Stimulated activated naive CD4-positive, alpha-beta T cell (primary cell): ENCODE measurements around the gene IFNLR1.
"Not testable (repeated sequence)": the region's sequence is repeated elsewhere in the genome, so short reads cannot be mapped to it uniquely, and the experiment has no call there.

Experiments used
- DNase-seq, 6 experiments: peaks; one replicate each; lab custom pipeline; 2025; lab: John Stamatoyannopoulos, UW

Gene IFNLR1

GRCh38 chr1:24186993-24187790, at the start of gene IFNLR1:
Gene IFNLR1, minus strand, starts transcription at chr1:24187289. Its CDS starts 41 bp downstream, at chr1:24187248.
- peak; percentile 25 to 66 (median 48) for DNase-seq

- DNase-seq: no peak
Observed at GRCh38 chr1:24235921-24236788, 49.1 kb upstream of the IFNLR1 start.

DNA sequence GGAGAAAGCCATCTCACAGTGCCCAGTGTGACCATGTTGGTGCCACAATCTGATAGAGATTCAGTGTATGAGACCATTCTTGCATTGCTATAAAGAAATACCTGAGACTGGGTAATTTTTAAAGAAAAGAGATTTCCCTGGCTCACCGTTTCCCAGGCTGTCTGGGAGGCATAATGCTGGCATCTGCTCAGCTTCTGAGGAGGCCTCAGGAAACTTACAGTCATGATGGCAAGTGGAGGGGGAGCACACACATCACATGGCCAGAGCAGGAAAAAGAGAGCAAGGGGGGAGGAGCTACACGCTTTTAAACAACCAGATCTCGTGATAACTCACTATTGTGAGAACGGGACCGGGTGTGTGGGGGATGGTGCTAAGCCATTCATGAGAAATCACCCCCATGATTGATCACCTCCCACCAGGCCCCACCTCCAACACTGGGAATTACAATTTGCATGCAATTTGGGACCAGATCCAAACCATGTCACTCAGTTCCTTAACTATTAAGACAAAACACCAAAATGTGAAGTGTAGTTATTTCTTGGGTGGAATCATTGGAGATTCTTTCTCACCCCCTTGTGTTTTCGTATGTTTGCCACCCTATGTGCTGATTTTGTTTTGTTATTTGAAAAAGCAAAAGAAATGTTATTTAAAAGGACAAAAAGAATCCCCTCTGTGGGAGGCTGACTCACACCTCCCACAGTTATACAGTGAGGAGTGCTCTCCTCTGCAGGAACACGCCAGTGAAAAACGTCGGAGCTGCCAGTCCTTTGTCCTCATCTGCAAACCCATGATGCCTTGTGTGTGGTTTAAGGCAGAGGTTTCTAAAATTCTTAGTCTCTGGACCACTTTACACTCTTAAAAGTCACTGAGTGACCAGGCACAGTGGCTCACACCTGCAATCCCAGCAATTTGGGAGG, 46.9 kb upstream of the IFNLR1 start:
- DNase-seq: no peak

DNA sequence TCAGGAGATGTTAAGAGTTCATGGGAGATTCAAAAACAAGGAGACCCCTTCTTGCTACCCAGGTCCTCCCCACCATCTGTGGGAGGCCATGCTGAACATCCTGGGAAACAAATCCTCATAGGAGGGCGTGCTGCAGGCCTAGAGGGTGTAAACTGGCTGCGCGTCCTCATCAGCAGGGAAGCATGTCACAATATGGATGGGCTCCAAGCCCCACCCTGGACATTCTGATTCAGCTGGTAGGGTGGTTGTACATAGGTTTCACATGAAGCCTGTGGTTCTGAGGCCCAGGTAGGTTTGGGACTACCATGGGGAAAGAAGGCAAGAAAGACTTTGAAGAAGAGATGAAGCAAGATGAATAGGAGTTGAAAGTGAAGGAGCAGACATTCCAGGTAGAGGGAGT, 44.6 kb upstream of the IFNLR1 start:
- no peak for DNase-seq

DNA sequence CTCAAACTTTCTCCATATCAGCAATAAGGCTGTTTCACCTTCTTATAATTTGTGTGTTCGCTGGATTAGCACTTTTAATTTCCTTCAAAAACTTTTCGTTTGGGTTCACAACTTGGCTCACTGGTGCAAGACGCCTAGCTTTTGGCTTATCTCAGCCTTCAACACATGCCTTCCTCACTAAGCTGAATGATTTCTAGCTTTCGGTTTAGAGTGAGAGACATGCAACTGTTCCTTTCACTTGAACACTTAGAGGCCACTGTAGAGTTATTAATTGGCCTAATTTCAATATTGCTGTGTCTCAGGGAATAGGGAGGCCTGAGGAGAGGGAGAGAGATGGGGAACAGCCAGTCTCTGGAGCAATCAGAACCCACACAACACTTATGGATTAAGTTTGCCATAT, 41.2 kb upstream of the IFNLR1 start:
- DNase-seq: no peak

DNA sequence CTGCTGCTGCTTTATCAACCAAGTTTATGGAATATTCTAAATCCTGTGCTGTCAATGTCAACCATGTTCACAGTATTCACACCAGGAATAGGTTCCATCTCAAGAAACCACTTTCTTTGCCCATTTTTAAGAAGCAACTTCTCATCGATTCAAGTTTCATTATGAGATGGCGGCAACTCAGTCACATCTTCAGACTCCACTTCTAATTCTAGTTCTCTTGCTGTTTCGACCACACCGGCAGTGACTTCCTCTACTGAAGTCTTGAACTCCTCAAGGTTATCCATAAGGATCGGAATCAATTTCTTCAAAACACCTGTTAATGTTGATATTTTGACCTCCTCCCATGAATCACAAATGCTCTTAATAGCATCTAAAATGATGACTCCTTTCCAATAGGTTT, 39.7 kb upstream of the IFNLR1 start:
- no peak for DNase-seq

DNA sequence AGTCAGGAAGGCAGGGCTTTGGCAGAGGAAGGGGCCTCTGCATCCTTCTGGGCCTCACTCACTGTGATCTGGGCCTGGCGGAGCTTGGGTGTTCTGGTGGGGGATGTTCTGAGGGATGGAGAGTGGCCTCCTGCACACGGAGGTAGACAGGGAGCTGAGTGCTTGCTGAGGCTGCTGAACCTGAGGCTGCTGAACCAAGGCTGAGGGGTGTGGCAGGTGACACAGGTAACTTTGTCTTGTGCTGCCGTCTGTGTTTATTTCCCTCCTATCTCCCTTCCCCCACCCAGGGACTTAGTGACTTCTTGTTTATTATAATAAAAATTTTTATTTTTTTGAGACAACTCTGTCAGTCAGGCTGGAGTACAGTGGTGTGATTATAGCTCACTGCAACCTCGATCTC, 37.7 kb upstream of the IFNLR1 start:
- DNase-seq: no peak

GRCh38 chr1:24224086-24224485, 37.0 kb upstream of the IFNLR1 start:
- DNase-seq: no peak

- no peak for DNase-seq
Observed at GRCh38 chr1:24222793-24223192, 35.7 kb upstream of the IFNLR1 start.

DNA sequence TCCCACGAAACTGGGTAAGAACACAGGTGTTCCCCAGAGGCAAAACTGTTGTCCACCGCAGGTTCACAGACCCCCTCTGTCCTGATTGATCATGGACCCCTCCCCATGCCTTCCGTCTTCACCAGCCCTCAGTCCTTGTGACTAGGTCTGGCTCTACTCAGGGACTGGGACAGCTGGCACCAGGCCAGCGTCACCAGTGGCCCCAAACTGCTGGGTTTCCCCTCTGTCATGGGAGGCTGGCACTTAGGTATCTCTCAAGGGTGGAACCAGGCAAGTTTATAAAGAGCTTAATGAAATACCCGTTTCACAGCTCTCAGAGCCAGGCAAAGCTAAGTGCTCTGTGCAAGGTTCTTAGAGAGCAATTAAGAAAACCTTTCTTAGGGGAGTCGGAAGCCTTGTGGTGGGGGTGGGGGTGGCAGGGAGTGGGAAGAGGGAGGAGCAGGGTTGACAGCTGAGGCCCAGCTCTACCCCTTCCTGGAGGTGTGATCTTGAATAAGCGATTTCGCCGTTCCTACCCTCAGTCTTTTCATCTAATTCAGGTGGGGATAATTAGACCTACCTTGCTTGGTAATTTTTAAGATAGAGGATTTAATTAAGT, 35.0 kb upstream of the IFNLR1 start:
- DNase-seq: no peak

- no peak for DNase-seq
Observed at GRCh38 chr1:24221246-24221645, 34.2 kb upstream of the IFNLR1 start.

DNA sequence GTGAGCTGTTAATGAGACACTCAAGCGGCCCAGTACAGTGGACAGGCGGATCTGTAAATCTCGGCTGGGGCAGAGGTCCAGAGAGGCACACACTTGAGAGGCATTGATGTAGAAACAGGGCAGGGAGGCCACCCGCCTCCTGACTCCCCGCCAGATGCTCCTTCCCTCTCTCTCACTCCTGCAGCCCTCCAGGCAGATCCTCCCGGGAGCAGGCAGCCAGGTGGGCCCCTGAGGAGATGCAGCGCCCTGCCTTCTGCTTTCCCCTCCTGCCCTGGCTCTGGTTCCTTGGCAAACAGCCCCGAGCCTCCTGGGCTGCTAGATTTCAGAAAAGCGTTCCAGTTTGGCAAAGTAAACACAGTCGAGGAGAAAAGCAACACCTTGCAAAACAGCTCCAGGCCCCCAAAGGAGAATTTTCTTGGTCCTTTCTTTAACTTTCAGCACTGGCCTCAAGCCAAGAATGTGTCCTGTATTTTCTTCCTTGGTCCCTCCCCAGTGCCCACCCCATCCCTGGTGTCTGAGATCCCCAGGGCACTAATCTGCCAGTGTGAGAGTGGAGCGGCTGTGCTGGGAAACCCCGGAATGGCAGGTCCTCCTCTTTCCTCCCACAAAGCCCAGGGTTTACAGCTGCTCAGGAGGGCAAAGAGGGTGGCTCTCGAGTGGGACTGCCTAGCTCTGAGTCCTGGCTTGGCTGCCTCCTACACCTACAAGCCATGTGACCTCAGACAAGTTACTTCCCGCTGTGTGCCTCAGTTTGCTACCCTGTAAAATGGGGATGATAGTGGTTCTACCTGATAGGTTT, 29.4 kb upstream of the IFNLR1 start:
- DNase-seq: no peak

DNA sequence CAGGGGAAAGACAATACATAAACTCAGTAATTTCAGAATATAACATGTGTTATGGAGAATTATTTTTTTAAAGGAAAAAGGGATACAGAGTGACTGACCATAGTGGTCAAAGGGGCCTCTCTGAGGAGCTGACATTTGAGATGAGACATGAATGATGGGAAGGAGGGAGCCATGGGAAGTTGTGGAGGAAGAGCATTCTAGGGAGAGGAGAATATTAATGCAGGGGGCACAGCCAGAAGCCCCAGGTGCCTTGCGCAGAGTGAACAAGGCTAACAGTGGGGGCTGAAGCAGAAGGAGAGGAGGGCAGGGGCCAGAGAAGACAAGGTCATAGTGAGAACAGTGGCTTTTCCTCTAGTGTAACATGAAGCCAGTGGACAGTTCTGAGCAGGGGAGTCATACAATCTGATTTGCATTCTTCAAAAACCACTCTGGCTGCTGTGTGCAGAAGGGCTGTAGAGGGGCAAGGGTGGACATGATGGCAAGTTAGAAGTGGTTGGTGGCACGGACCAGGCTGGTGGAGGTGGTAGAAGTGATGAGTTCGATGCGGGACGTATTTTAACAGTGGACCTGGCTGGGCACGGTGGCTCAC, 28.2 kb upstream of the IFNLR1 start:
- DNase-seq: no peak

DNA sequence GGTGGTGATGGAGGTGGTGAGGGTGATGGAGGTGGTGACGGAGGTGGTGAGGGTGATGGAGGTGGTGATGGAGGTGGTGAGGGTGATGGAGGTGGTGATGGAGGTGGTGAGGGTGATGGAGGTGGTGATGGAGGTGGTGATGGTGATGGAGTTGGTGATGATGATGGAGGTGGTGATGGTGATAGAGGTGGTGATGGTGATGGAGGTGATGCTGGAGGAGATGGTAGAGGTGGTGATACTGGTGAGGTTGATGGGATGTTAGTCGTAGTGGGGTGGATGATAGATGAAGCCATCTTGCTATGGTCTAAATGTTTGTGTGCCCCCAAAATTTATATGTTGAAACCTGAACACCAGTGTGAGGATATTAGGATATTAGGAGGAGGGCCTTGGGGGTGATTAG, 25.3 kb upstream of the IFNLR1 start:
- no peak for DNase-seq

DNA sequence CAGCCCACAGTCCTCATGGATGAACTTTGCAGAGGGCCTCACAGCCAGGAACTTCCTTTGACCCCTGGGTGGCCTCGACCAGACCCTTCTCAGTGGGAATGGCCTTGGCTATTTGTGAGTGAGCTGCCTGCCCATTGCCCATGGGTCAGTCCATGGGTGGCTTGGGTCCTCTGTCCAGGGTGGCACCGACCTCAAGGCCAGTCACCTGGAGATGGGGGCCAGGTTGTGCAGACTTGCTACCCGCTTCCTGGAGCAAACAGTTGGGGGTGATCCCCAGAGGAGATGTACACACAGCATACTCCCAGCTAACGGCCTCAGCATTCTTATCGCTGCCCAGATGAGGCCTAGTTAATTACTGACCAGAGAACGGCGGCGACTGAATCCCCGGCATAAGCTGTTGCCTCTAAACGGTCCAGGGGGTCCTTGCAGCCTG, 23.1 kb upstream of the IFNLR1 start:
- DNase-seq: no peak

- DNase-seq: no peak
Observed at GRCh38 chr1:24209097-24209496, 22.0 kb upstream of the IFNLR1 start.

DNA sequence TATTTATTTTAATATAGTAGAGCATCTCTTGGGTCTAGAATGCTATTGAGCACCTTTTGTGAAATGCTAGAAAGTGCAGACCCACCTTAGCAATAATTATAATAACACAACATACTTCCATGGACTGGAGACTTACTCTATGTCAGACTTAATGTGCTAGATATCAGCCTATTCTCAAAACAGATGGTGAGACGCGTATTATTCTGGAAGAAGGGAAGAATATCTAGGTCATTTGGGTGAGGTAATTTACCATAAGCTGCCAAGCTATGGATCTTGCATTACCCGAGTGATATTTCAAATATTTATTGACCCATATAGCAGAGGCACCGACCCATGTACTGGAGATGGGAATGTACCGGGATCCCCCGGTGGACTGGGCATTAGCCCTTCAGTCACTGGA, 20.6 kb upstream of the IFNLR1 start:
- DNase-seq: no peak

DNA sequence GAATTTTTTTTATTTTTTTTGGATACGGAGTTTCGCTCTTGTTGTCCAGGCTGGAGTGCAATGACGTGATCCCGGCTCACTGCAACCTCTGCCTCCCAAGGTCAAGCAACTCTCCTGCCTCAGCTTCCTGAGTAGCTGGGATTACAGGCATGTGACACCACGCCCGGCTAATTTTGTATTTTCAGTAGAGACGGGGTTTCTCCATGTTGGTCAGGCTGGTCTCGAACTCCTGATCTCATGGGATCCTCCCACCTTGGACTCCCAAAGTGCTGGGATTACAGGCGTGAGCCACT, 20.3 kb upstream of the IFNLR1 start:
- not testable (repeated sequence) for DNase-seq

DNA sequence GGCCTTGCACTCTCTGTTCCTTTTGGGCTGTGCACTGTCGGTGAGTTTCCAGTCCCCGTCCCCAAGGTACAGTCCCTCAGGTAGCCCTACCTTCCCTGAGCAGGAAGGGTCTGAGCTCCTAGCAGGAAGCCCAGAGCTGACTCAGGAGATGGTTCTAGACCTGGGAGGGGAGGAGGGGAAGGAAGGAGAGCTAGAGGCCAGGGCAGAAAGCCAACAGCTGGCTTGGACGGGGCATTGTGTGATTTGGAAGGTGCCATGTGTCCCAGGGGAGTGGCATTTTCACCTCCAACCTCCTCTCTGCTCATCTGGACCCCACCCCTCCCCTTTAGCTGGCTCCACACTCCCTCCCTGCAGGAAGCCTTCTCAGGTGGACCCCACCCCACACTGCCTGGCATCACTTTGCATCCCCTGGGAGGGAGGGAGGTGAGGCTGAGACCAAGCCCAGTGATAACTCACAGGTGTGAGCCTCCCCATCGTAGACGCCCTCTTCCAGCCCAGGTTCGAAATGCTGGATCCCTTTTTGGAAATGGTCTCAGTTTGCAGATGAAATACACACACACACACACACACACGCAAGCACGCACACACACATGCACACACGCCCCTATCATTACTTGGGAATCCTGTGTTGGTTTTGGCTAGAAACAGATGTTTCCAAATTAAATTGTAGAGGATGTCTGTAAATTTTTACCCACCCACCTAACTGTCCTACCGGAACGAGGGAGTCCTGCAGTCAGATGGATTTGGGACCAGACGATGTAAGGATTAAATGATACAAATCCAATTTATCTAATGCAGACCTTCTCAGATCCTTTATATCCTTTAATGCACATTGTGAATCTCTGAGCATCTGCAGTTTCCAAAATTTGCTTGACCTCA, 19.7 kb upstream of the IFNLR1 start:
- DNase-seq: no peak

GRCh38 chr1:24206083-24206464, 19.0 kb upstream of the IFNLR1 start:
- no peak for DNase-seq
